MM.1S (cell line): Measurements from ENCODE around the gene FILIP1.

Source experiments
- DNase-seq: peaks from one replicate; pipeline ENCODE4 v3.0.0-alpha.2; 2015
- H2AFZ ChIP-seq: fragments of 300-600 bp; sonication (generic); 2 replicates; pipeline ENCODE4 v1.6.0; 2016; ENCODE audit warnings: antibody characterized with exemption, low read length
- H3F3A ChIP-seq: fragments of 300-600 bp; sonication (generic); 2 replicates; pipeline ENCODE4 v1.6.1; 2016; ENCODE audit warnings: mild to moderate bottlenecking, antibody characterized with exemption, low read length, moderate library complexity, mixed read lengths; ENCODE audit not compliant: insufficient read depth
- H3K27ac ChIP-seq: fragments of 300-600 bp; sonication (generic); 2 replicates; pipeline ENCODE4 v1.5.1; 2016; ENCODE audit warnings: mild to moderate bottlenecking, low read length
- H3K27me3 ChIP-seq: fragments of 300-600 bp; sonication (generic); replicated peaks from 2 replicates; pipeline ENCODE4 v1.6.0; 2016; ENCODE audit warnings: low read length; ENCODE audit not compliant: insufficient read depth
- H3K36me3 ChIP-seq: fragments of 300-600 bp; sonication (generic); replicated peaks from 2 replicates; pipeline ENCODE4 v1.6.1; 2016; ENCODE audit warnings: mild to moderate bottlenecking, low read length, mixed read lengths; ENCODE audit not compliant: insufficient read depth
- H3K4me1 ChIP-seq: fragments of 300-600 bp; sonication (generic); 2 replicates; pipeline ENCODE4 v1.6.1; 2016; ENCODE audit warnings: low read length, mixed read lengths
- H3K4me2 ChIP-seq: fragments of 300-600 bp; sonication (generic); 2 replicates; pipeline ENCODE4 v1.6.0; 2016; ENCODE audit warnings: low read depth, low read length
- H3K4me3 ChIP-seq: fragments of 300-600 bp; sonication (generic); 2 replicates; pipeline ENCODE4 v1.5.1; 2016; ENCODE audit warnings: low read length, mixed read lengths
- H3K79me2 ChIP-seq: fragments of 300-600 bp; sonication (generic); 2 replicates; pipeline ENCODE4 v1.6.1; 2016; ENCODE audit warnings: mixed run types, low read length, mixed read lengths
- H3K9ac ChIP-seq: fragments of 300-600 bp; sonication (generic); 2 replicates; pipeline ENCODE4 v1.6.1; 2016; ENCODE audit warnings: low read length, mixed read lengths
- H3K9me2 ChIP-seq: fragments of 300-600 bp; sonication (generic); replicated peaks from 2 replicates; pipeline ENCODE4 v1.6.1; 2016; ENCODE audit warnings: mild to moderate bottlenecking, low read length, mixed read lengths; ENCODE audit not compliant: insufficient read depth
- H3K9me3 ChIP-seq: fragments of 300-600 bp; sonication (generic); replicated peaks from 2 replicates; pipeline ENCODE4 v1.6.1; 2016; ENCODE audit warnings: mild to moderate bottlenecking, low read length, mixed read lengths; ENCODE audit not compliant: insufficient read depth
- H4K20me1 ChIP-seq: fragments of 300-600 bp; sonication (generic); 2 replicates; pipeline ENCODE4 v1.6.1; 2016; ENCODE audit warnings: mild to moderate bottlenecking, low read length, moderate library complexity, mixed read lengths; ENCODE audit not compliant: insufficient read depth
- EZH2 ChIP-seq: fragments of 300-600 bp; sonication (generic); optimal IDR thresholded peaks from 2 replicates; pipeline ENCODE3; 2017; ENCODE audit warnings: low read depth, mild to moderate bottlenecking, antibody characterized with exemption, low read length, mixed read lengths
- EZH2phosphoT487 ChIP-seq: fragments of 300-600 bp; sonication (generic); IDR thresholded peaks from 2 replicates; pipeline ENCODE4 v1.6.1; 2018; ENCODE audit warnings: antibody characterized with exemption, low read length
- TF ChIP-seq, protein P1 (sequence below): fragments of 300-600 bp; sonication (generic); IDR thresholded peaks from 2 replicates; pipeline ENCODE4 v1.5.1; 2016; ENCODE audit warnings: antibody characterized with exemption, low read length, mixed read lengths

FILIP1 gene

GRCh38 chr6:75278474-75279077 lies 215.0 kb downstream of the FILIP1 start:
- peaks cover 98% of the 10 kb centered on the region for H3K79me2 ChIP-seq
- H3K4me2 ChIP-seq = no peak overlapping the region
- H3F3A ChIP-seq = no peaks in the 10 kb centered on the region; the same call in 1 of the 2 replicates
- peaks cover 13% of the 10 kb centered on the region for H3K4me1 ChIP-seq
- H3K9ac ChIP-seq = no peak overlapping the region
- peaks cover 16% of the 10 kb centered on the region for H4K20me1 ChIP-seq
- H3K9me2 ChIP-seq = no peaks in the 10 kb centered on the region
- no peak overlapping the region for H3K4me3 ChIP-seq
- no peaks in the 10 kb centered on the region for H3K27me3 ChIP-seq
- no peak overlapping the region for H3K27ac ChIP-seq
- H3K9me3 ChIP-seq = no peaks in the 10 kb centered on the region
- H3K36me3 ChIP-seq = no peaks in the 10 kb centered on the region
- DNase-seq = no peak
- no peak for TF ChIP-seq EZH2
- no peak for TF ChIP-seq EZH2phosphoT487
- TF ChIP-seq, protein P1, sequence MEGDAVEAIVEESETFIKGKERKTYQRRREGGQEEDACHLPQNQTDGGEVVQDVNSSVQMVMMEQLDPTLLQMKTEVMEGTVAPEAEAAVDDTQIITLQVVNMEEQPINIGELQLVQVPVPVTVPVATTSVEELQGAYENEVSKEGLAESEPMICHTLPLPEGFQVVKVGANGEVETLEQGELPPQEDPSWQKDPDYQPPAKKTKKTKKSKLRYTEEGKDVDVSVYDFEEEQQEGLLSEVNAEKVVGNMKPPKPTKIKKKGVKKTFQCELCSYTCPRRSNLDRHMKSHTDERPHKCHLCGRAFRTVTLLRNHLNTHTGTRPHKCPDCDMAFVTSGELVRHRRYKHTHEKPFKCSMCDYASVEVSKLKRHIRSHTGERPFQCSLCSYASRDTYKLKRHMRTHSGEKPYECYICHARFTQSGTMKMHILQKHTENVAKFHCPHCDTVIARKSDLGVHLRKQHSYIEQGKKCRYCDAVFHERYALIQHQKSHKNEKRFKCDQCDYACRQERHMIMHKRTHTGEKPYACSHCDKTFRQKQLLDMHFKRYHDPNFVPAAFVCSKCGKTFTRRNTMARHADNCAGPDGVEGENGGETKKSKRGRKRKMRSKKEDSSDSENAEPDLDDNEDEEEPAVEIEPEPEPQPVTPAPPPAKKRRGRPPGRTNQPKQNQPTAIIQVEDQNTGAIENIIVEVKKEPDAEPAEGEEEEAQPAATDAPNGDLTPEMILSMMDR = no peak
- no peak overlapping the region for H2AFZ ChIP-seq

DNA sequence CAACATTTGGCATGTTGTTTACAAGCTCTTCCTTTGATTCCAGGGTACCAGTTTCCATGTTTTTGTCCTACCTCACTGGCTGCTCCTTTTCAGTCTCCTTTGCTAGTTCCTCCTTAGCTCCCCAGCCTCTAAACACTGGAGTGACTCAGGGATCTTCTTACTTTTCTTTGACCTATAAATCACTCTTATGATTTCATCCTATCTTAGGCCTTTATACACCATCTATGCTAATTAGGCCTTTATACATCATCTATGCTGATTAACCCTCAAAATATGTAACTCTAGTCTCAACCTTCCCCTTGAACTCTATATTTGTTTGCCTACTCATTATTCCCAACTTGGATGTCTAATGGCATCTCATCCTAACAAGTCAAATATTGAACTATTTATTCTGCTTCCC lies 218.5 kb downstream of the FILIP1 start:
- Histone ChIP-seq H3K9ac (no peak overlapping the region), H3K27ac (no peak overlapping the region), H3K4me3 (no peak overlapping the region), H3K36me3 (peaks cover 5% of the 10 kb centered on the region; the same call in 1 of the 2 replicates), H3K4me2 (no peak overlapping the region), H3K27me3 (no peaks in the 10 kb centered on the region), H3K9me2 (no peaks in the 10 kb centered on the region), H2AFZ (no peak overlapping the region), H3K79me2 (peaks cover 98% of the 10 kb centered on the region), H3F3A (no peaks in the 10 kb centered on the region), H4K20me1 (peaks cover 12% of the 10 kb centered on the region), H3K4me1 (peaks cover 7% of the 10 kb centered on the region; the same call in 1 of the 2 replicates), H3K9me3 (no peaks in the 10 kb centered on the region)
- TF ChIP-seq, protein P1 = no peak
- TF ChIP-seq EZH2phosphoT487 (no peak), EZH2 (no peak)
- no peak for DNase-seq

- H2AFZ ChIP-seq = no peak overlapping the region
- peaks cover 94% of the 10 kb centered on the region for H3K79me2 ChIP-seq
- H3K9me2 ChIP-seq = no peaks in the 10 kb centered on the region
- no peak overlapping the region for H3K4me3 ChIP-seq
- no peak overlapping the region for H3K9ac ChIP-seq
- peaks cover 5% of the 10 kb centered on the region; the same call in 1 of the 2 replicates for H3K36me3 ChIP-seq
- H3K27ac ChIP-seq = no peak overlapping the region
- H4K20me1 ChIP-seq = peaks cover 12% of the 10 kb centered on the region
- no peaks in the 10 kb centered on the region for H3K9me3 ChIP-seq
- no peaks in the 10 kb centered on the region for H3K27me3 ChIP-seq
- H3K4me2 ChIP-seq = no peak overlapping the region
- H3K4me1 ChIP-seq = peaks cover 7% of the 10 kb centered on the region; the same call in 1 of the 2 replicates
- TF ChIP-seq EZH2phosphoT487 (no peak), EZH2 (no peak)
- TF ChIP-seq, protein P1 = no peak
- no peaks in the 10 kb centered on the region for H3F3A ChIP-seq
- DNase-seq = no peak
Measured at GRCh38 chr6:75273009-75273408, 220.6 kb downstream of the FILIP1 start.
